GF-D8 (cell line): ENCODE measurements around the gene CHST13.

Source experiments
- DNase-seq: peaks from one replicate; lab custom pipeline; 2025; lab: John Stamatoyannopoulos, UW

The CHST13 gene

DNA sequence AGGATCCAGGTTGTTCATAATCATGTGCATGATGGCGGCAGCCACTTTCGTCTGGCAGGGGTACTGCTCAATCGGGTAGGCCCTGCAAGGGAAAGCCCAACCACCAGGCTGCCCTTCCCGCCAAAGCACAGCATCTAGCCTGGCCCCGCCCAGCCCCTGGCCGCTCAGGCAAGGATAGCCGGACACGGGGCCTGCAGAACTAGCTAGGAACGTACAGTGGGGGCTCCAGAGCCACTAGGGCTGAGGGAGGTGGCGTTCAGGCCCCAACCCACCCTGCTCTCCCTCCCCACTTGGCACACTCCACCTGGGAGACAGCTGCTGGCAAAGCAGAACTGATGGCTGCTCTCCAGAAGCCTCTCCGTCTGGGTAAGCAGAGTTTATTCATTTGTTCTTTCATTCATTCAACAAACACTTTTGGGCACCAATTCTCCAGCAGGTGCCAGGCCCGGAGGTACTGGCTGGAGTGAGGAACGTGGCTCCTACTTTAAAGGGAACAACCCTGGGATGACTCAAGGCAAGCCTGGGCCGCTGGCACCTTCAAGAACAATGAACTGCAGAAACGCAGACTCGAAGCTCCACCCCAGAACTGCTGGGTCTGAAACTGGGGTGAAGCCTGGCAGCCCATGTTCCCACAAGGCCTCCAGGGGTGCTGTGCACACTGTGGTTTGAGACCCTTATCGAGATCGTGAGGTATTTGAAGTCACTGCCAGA, 14.2 kb upstream of the CHST13 start:
- DNase-seq: no peak

DNA sequence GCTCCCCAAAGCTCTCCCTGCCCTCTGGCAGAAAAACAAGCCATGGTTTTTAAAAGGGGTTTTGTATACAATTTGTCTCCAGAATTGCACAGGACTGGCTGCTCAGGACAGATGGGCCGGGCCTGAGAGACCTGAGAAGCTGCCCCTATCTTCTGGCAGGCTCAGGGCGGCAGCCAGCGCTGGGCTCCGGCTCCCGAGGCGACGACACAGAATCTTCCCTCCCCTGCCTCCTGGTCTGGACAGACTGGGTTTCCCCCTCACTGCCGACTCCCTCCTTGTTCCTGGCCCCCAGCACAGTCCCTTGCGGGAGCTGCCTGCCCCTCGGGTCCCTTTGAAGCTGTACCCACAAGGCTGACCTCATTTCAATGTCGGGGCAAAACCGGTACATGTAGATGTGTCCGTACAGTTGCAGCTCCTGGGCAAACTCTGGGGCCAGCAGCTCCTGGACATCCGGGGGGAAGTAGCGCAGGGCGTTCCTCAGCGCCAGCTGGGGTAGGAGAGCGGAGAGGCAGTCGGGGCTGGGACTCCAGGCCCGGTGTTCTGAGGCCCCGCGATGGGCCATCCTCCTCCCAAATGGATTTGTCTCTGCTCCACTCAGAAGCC, 13.5 kb upstream of the CHST13 start:
- no peak for DNase-seq

DNA sequence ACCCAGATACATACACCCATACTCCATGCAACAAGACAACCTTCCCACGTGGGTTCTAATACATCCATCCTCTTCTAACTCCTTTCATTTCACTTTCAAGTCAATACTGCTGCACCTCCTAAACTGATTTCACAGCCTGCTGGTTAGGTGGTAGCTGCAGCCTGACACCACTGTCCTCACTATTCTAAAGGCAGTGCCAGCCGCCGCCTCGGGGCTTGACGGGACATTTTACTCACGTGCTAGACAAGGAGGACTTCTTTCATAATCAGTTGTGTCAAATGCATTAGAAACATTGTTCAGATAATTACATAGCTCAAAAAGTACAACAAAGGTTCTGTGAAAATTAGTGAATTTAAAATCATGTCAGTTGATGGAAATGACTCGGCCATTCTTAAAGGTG, 12.7 kb upstream of the CHST13 start:
- no peak for DNase-seq

DNA sequence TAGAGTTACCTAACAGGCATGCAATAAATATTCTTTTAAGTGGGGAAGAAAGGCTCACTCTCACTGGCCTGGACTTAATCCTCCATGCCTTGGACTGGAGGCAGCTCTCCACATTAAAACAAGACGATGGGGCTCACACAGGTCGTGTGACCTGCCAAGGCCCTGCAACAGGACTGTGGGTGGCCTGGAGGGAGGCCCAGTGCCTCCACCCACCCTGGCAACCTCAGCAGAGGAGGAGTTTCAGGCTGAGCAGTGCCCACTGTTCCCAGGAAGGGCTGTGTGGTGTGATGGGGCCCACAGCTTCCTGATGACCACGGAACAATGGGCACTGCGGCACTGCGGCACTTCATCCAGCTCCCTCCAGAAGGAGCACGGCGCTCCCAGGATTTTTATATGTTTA, 11.9 kb upstream of the CHST13 start:
- no peak for DNase-seq

DNA sequence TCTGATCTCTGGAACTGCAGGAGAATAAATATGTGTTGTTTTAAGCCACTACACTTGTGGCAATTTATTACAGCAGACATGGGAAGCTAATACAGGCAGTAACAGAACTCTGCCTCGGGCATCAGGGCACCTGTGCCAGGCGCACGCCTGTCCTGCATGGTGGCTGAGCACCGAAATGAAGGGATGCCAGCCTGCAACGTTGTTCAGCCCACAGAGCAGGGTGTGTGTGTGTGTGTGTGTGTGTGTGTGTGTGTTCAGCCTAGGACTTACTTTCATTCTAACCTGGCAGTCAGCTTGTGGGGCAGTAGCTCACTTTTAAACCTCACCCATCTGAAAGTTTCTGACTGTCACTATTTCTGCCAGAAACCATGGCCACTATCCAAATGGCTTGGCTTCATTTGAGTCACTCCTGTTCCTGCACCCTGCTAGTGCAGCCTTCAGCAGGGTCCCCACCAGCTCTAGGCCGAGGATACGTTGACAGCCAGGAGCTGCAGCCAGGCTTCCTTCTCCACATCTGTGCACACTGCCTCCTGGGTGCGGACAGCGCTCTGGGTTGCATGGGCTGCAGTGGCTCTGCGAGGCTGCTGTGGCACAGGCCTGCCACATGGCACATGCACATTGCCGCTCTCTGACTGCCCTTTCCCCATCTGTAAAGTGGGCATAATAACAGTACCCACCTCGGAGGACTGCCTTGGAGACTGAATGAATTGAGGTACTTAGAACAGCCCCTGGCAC, 10.9 kb upstream of the CHST13 start:
- no peak for DNase-seq

DNA sequence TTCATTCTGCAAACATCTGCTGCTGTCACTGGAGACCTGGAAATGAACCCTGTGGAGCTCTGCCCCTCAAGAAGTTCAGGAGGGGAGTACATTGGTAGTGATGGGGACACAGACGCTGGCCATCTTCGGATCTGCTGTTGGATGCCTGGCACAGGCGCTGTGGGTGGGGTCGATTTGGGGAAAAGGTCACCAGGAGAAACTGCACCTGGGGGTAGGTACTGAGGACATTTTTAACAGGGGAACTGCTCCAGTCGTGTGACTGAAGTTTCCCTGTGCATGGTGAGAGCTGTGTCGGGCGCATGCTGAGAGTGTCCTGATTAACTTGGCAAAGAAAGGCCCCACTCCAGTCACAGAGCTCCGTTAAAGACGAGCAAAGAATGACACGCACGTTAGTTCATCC, 9.8 kb upstream of the CHST13 start:
- DNase-seq: no peak

DNA sequence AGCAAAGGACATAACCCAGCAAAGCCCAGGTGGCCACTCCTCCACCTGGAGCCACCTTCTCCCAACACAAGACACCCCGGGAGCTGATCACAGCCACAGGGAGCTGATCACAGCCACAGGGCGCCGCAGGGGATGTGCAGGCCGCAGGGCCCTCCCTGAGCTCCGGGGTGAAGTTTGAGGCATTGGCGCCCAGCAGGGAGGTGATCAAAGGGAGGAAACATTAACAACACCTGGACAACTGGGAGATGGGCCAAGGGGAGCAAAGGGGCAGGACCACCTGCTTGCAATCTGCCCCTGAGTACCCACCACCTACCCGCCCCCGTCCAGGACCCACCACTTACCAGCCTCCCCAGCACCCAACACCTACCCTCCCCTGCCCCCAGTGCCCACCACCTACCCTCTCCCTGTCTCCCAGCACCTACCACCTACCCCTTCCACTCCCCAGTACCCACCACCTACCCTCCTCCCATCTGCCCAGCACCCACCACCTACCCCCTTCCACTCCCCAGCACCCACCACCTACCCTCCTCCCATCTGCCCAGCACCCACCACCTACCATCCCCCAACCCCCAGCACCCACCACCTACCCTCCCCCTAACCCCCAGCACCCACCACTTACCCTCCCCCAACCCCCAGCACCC, 8.8 kb upstream of the CHST13 start:
- no peak for DNase-seq

DNA sequence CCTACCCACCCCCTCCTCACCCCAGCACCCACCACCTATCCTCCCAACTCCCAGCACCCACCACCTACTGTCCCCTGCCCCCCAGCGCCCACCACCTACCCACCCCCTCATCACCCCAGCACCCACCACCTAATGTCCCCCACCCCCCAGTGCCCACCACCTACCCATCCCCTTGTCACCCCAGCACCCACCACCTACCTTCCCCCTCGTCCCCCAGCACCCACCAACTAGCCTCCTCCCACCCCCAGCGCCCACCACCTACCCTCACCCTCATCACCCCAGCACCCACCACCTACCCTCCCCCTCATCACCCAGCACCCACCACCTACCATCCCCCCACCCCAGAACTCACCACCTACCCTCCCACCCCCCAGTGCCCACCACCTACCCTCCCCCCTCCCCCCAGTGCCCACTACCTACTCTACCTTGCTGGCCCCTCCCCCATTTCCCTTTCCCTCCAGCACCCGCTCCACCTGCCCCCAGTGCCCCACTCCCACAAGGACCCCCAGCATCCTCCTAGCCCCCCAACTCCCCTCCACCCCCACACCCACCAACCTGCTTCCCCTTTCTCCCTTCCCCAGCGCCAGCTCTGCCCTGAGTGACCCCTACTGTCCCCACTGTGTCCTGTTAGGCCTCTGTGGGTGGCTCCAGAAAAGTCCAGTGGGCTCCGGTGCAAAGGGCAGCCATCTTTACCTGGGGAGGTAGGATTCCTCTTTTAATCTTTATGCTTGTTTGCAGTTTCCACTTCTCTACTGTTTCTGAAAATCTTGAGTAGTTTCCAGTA, 7.6 kb upstream of the CHST13 start:
- DNase-seq: no peak

DNA sequence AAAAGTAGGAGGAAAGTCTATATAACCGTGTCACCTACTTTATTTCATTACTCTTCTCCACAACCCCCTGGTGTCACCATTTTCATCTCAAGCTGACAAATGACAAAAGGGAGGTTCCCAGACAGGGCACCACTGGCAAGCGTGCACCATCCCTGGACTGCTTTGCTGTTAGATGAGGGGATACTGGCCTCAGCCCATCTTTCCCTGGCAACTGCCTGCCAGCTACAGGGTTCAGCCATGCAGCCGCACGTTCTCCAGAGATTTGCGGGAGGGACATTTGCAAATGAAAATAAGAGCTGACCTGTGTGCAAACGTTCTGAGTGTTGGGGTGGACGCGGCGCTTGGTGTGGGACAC, 7.0 kb upstream of the CHST13 start:
- no peak for DNase-seq

DNA sequence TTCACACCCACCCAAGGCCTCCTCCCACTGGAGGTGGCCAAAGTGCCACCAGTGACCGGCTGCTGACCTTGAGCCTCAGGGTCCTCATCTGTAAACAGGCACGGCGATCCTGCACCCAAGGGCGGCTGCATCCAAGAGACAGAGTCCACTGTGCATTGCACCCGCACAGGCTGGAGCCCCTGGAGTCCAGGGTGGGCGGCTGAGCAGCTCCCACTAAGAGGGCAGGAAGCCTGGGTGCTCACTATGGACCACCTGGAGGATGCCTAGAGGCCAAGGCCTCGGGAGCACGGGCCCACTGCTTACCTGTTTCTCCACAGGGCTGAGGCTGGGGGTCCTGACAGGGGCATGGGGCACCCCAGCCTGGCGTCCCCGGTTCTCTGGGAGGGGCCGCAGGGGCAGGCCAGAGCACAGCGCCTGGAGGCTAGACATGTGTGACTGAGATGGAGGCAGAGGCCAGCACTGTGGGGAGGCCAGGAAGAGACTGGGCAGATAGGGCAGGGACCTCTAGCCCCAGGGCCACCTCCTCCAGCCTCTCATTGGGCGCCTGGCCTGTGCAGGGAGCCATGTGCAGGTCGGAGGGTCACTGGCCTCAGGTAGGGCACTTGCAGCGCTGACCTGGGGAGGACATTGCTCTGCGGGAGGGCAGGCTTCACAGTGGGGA, 6.5 kb upstream of the CHST13 start, which contains the start of gene UROC1:
Gene UROC1, minus strand, starts transcription at position 483 of the 661 bp plus-strand sequence. Its CDS starts 54 bp downstream, at position 429.
- DNase-seq: no peak

DNA sequence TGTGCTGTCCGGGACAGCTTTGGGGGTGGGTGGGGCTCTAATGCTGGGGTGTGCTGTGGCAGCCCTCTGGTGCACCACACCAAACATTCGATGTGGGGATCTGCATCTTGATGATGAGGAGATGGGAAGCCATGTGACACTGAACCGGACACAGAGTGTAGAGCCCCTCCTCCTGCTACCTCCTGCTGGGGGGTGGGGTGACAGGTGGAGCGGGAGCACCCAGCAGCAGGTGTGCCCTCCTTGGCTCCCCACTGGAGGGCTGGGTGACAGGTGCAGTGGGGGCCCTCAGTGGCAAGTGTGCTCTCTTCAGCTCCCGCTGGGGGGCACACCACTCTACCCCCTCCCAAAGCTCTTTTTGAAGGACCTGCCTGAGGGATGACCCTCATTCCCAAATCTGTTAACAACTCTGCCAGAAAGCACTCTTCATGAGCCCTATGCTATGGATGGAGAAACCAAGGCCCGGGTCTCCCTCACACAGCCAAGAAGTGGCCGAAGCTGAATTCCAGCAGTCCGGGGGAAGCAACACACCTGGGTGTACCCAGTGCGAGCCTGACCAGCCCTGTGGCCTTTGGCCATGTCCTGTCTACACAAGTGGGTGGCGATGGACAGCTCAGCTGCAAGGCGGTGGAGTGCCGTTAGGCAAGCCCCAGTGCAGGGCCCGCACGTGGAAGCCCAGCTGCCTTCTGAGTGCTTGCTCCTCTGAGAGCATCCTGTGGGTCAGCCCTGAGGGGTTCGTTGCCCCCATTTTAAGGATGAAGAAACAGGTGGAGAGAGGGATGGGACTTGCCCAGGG, 5.8 kb upstream of the CHST13 start:
- no peak for DNase-seq

DNA sequence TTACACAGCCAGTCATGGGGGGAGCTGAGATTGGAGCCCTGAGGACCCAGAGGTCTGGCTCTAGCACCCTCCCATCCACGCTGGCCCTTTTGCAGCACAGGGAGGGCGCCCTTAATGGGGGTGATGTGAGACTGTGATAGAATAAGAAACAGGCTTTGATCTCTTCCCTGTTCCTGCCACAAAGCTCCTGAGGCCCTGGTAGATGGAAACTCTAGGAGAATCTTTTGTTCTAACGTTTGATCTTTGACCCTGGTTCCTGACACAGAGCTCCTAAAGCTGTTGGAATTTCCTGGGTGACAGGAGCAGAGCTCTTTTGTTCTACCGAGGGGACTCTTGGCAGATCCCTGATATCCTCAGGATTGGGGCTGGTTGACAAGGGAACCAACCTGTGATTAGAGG, 5.2 kb upstream of the CHST13 start:
- no peak for DNase-seq

DNA sequence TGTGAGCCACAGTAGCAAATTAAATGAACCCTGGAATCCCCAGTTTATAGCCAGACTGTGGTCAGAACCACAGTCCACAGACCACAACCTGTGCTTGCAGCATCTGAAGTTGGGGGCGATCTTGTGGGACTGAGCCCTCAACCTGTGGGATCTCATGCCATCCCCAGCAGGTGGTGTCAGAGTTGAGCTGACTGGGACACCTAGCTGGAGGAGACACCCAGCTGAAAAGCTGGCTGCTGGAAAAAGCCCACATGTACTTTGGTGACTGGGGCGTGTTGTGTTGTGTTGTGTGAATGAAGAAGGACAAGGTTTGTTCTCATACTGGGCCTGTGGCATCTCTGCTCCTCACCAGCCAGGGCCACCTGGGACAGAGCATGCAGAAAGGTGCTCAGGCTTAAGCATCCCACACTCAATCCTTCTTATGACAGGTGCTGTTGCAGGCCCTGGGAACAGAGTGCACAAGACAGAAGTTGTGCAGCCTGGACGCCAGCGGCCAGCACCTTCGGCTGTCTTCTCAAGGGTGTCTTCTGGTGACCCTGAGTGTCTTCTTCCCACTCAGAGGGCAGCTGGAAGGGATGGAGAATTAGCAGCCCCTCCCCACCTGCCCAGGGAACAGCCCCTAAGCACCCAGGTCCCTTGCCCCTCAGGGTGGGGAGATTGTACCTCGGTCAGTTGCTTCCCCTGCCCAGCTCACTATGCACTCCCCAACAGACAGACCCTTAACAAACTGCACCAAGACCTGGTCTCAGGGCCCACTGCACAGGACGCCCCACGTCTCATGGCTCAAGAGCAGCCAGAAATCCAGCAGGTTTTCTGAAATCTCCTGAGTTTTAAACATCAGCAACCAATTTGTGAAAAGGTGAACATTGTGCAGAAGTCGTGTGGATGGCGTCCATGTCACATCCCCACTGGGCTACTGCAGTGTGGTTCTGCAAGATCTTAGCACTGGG, 4.2 kb upstream of the CHST13 start:
- DNase-seq: no peak

DNA sequence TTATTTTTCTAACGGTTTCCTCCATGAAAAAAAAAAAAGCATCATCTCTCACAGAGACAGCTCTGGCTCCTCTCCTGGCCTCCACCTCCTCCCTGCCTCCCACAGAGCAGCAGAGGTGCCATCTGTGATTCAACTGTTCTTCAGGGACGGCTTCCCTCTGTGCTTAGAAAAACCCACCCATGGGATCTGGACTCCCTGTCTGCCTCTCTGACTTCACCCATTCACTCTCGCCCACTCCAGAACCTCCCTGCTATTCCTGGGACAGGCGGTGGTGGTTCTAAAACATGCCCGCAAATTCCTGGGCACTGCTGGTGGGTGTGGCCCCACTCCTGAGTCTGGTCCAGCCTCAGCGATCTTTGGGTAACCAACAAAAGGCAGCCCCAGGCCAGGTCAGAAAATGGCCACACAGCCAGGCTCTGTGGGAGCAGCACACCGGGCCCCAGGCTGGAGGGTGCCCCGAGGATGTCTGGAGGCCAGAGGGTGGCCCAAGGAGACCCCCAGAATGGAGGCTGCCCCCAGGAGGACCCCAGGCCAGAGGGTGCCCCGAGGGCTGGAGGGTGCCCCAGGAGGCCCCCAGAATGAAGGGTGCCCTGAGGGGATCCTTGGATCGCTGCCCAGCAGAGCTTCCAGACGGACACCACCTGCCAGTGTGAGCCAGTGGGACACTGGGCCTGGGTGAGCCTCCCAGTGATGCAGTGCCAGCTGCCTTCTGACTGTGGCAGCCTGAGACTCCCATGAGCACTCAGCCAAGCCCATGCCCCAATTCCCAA, 2.6 kb upstream of the CHST13 start:
- DNase-seq: no peak

DNA sequence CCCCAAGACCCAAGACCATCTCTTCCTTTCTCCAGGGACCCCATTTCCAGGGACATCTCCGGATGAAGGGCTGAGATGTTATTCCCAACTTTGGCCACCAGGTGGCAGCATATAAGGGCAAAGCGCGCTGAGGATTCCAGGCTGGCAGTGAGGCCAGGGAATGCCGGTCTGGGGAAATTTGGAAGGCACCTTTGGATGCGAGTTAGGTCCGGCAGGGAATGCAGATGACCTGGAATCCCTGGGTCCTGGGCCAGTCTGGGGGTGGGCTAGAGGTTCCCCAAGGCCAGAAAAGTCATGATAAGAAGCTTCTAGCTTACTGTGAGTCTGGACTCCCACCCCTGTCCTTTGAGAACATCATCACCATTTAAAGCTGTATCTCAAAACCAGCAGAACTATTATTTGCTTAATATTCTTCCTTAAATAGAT, 1.6 kb upstream of the CHST13 start:
- no peak for DNase-seq

DNA sequence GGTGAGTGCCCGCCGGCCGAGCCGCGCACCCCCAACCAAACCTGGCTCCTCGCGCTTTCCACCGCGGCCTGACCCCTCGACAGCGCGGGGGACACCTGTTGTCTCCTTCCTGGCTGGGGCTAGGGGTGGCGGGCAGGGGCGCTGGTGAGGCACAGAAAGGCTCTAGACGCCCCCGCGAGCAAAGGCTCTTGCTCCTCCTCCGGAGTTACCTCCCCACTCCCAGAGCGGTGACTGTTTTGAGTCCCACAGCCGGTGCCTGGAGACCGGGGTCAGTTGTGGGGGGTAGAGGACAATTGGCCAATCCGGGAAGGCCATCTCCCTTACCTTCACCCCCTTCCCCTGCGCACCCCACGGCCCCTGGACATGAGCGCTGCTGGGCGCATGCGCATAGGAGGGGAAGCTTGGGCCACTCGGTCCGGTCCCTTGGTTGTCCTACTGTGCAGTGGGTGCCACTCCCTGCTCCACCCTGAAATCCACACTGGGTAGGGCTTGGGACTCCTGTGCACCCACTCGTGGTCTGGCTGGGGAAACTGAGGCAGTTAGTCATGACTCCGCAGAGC, 554 bp downstream of the CHST13 start:
- DNase-seq: no peak

DNA sequence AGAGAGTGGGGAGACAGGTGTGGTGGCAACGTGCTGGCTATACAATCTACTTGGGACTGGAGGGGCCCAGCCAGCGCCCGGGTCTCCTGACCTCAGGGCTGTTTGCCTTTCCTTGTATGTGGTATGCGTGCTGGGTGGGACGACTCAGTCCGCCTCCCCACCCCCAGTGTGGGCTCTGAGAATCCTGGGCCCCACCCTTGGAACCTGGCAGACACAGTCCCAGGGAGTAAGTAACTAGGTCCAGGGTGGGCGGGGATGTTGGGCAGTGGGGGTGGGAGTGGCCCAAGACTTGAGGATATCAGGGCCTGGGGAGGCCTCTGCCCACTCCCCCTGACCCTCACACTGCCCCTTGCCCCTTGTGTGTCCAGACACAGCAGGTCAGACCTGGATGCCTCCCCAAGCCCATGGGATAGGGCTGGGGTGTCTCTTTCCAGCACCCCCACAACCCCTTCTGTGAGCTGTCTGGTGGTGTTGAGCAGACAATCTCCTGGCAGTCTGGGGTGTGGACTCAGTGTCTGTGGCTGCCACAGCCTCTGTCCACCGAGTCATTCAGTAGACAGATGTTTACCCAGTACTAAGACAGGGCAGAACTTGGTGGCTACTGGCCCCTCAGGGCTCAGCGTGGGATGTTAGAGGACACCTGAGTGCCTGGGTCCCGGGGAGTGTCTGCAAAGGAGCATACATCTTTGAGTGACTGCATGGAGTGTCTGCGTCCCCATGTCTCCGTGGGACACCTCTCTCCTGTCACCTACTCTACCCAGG, 1.3 kb downstream of the CHST13 start:
- DNase-seq: no peak
